ENCODE data around the gene ALAD.

DNA sequence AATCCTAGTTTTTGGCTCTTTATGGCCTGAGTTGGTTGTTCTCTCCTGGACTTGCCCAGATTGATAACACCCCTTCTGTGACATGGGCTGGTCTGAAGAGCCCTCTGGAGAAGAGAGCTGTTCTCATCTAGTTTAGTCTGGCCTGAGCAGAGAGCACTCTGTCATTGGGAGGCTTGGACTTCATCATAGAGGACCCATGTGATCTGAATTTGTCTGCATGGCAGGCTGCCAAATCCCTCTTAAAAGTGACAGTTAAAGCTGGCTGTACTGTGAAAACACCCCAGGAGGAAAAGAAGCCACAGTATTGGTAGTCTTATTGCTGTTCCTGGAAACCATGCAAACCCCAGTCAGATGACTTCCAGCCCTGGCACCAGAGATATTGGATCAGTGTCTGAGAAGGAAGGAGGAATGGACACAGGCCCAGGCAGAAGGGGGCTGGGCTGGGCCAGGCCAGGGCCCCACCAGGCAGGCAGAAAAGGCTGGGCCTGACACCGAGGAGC lies 57.3 kb downstream of the ALAD start:
- TF ChIP-seq KDM5A (IDR thresholded peaks at IDR 0.05; ENCODE audit: borderline replicate concordance, low read length): no peak
- TF ChIP-seq ZNF772 (CRISPR knock-in tag; IDR thresholded peaks at IDR 0.05): no peak
- no peak for TF ChIP-seq FOXK2 (IDR thresholded peaks at IDR 0.05)
- TF ChIP-seq, protein P1, sequence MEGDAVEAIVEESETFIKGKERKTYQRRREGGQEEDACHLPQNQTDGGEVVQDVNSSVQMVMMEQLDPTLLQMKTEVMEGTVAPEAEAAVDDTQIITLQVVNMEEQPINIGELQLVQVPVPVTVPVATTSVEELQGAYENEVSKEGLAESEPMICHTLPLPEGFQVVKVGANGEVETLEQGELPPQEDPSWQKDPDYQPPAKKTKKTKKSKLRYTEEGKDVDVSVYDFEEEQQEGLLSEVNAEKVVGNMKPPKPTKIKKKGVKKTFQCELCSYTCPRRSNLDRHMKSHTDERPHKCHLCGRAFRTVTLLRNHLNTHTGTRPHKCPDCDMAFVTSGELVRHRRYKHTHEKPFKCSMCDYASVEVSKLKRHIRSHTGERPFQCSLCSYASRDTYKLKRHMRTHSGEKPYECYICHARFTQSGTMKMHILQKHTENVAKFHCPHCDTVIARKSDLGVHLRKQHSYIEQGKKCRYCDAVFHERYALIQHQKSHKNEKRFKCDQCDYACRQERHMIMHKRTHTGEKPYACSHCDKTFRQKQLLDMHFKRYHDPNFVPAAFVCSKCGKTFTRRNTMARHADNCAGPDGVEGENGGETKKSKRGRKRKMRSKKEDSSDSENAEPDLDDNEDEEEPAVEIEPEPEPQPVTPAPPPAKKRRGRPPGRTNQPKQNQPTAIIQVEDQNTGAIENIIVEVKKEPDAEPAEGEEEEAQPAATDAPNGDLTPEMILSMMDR (CRISPR knock-in tag; IDR thresholded peaks at IDR 0.05): no peak
- no peak for TF ChIP-seq KDM1A (CRISPR knock-in tag; IDR thresholded peaks at IDR 0.05)
- TF ChIP-seq ELF4 (CRISPR knock-in tag; IDR thresholded peaks at IDR 0.05; ENCODE audit: borderline replicate concordance): no peak
- no peak for TF ChIP-seq TCF7L2 (IDR thresholded peaks at IDR 0.05; ENCODE audit: low read depth, low read length)
- TF ChIP-seq POLR2A (IDR thresholded peaks at IDR 0.05; ENCODE audit: insufficient read depth in 1 of 2, low read depth in 2 of 2, low read length in 2 of 2): no peak
- TF ChIP-seq ATF7 (IDR thresholded peaks at IDR 0.05): no peak
- TF ChIP-seq ATF7 (CRISPR knock-in tag; IDR thresholded peaks at IDR 0.05): no peak
- no peak for TF ChIP-seq ZBTB21 (CRISPR knock-in tag; IDR thresholded peaks at IDR 0.05)
- no peak for TF ChIP-seq ZFP1 (CRISPR knock-in tag; IDR thresholded peaks at IDR 0.05)

Data from HepG2 (cell line).